GM19463 (cell line): ENCODE data around the gene SLC11A2.
A peak's percentile ranks its signal among the peaks of the same experiment; 100 is the strongest.

Source experiments
- ATAC-seq: cut with Tn5 transposase; IDR thresholded peaks from one replicate; pipeline ENCODE4 v1.9.1; 2021; ENCODE audit warnings: mild to moderate bottlenecking, moderate library complexity; ENCODE audit not compliant: unreplicated experiment

The SLC11A2 gene

GRCh38 chr12:51025836-51026638 lies at the start of gene SLC11A2:
SLC11A2 (minus strand) TSS chr12:51026384; CDS start chr12:51010728, 15,656 bp downstream.
- peak; percentile 93 for ATAC-seq

- no peak for ATAC-seq
Observed at GRCh38 chr12:51075390-51075789, 49.2 kb upstream of the SLC11A2 start.

- no peak for ATAC-seq
Observed at GRCh38 chr12:51071663-51072062, 45.5 kb upstream of the SLC11A2 start.

- ATAC-seq: no peak
Observed at GRCh38 chr12:51070004-51070403, 43.8 kb upstream of the SLC11A2 start.

- ATAC-seq: no peak
Observed at GRCh38 chr12:51067771-51068170, 41.6 kb upstream of the SLC11A2 start.

- no peak for ATAC-seq
Observed at GRCh38 chr12:51067229-51067628, 41.0 kb upstream of the SLC11A2 start.

GRCh38 chr12:51065530-51065929 lies 39.3 kb upstream of the SLC11A2 start:
- no peak for ATAC-seq

GRCh38 chr12:51062631-51063397 lies 36.6 kb upstream of the SLC11A2 start:
- no peak for ATAC-seq

GRCh38 chr12:51059086-51059485 lies 32.9 kb upstream of the SLC11A2 start:
- ATAC-seq: no peak

- ATAC-seq: no peak
Observed at GRCh38 chr12:51056242-51056641, 30.1 kb upstream of the SLC11A2 start.

- ATAC-seq: no peak
Observed at GRCh38 chr12:51055060-51055459, 28.9 kb upstream of the SLC11A2 start.

GRCh38 chr12:51051787-51052186 lies 25.6 kb upstream of the SLC11A2 start:
- no peak for ATAC-seq

- no peak for ATAC-seq
Observed at GRCh38 chr12:51049525-51049924, 23.3 kb upstream of the SLC11A2 start.

- ATAC-seq: no peak
Observed at GRCh38 chr12:51048661-51049251, 22.6 kb upstream of the SLC11A2 start.

- ATAC-seq: peak; percentile 97
Observed at GRCh38 chr12:51047655-51048540, 21.7 kb upstream of the SLC11A2 start, which contains the start of gene LETMD1. LETMD1 (plus strand) TSS chr12:51048327; CDS start chr12:51048357, 30 bp downstream.

GRCh38 chr12:51036279-51036678 lies 10.1 kb upstream of the SLC11A2 start:
- no peak for ATAC-seq

GRCh38 chr12:51033457-51034089 lies 7.4 kb upstream of the SLC11A2 start:
- ATAC-seq: no peak

- ATAC-seq: no peak
Observed at GRCh38 chr12:51033048-51033447, 6.9 kb upstream of the SLC11A2 start.

GRCh38 chr12:51028813-51029150 lies 2.6 kb upstream of the SLC11A2 start:
- ATAC-seq: no peak

- no peak for ATAC-seq
Observed at GRCh38 chr12:51028126-51028812, 2.1 kb upstream of the SLC11A2 start.
